ENCODE data around the gene DCXR. TPM values are rescaled to one million over a fixed set of nuclear protein-coding genes. Genes with fewer than 3 reads are reported as not detected.

Gene DCXR
- total RNA-seq, 1 experiment from 2014 or later = 120 TPM

GRCh38 chr17:82085031-82085861 lies 47.7 kb upstream of the DCXR start:
- POLR2A ChIA-PET (ENCODE audit: unreplicated experiment) = no interaction called here

GRCh38 chr17:82084373-82085030 lies 47.0 kb upstream of the DCXR start:
- TF ChIP-seq EZH2 (IDR thresholded peaks at IDR 0.05; ENCODE audit: low read depth) (no peak), CTCF (conservative IDR thresholded peaks at IDR 0.05) (no peak)
- ChIA-PET CTCF (interaction anchor here (0.6 kb wide), 1 partner anchor 11 kb away, joined by 3 read pairs; no protein-coding TSS in a partner anchor), POLR2A (ENCODE audit: unreplicated experiment) (no interaction called here)
- H3K9me2 ChIP-seq (ENCODE audit: insufficient read depth) = no peaks in the 10 kb centered on the region
- H4K20me1 ChIP-seq (ENCODE audit: insufficient read depth) = peaks cover 14% of the 10 kb centered on the region
- H3K4me2 ChIP-seq = no peak overlapping the region
- no peak overlapping the region for H3K4me3 ChIP-seq
- intact Hi-C loops (cut with micrococcal nuclease; ENCODE audit: unreplicated experiment) = no loop called here
- BruUV-seq (replicated peaks) = TSS peak; percentile 0
- H3K4me1 ChIP-seq (replicated peaks; ENCODE audit: insufficient read depth) = no peaks in the 10 kb centered on the region
- H3K9me3 ChIP-seq (ENCODE audit: insufficient read depth, low read depth) = no peaks in the 10 kb centered on the region
- H3K36me3 ChIP-seq (ENCODE audit: low read depth) = no peaks in the 10 kb centered on the region
- H2AFZ ChIP-seq = no peak overlapping the region
- no peak for DNase-seq
- no peaks in the 10 kb centered on the region for H3K27me3 ChIP-seq (ENCODE audit: insufficient read depth, low read depth)
- peaks cover 6% of the 10 kb centered on the region; the same call in 1 of the 2 replicates for H3F3A ChIP-seq (ENCODE audit: insufficient read depth, low read depth)
- H3K79me2 ChIP-seq (ENCODE audit: low read depth) = no peaks in the 10 kb centered on the region
- H3K27ac ChIP-seq = no peak overlapping the region

More at GRCh38 chr17:82085031-82085861, 47.7 kb upstream of the DCXR start:
- Histone ChIP-seq H4K20me1 (ENCODE audit: insufficient read depth) (peaks cover 15% of the 10 kb centered on the region), H3K4me3 (no peak overlapping the region), H3K4me2 (no peak overlapping the region), H3K9me3 (ENCODE audit: insufficient read depth, low read depth) (no peaks in the 10 kb centered on the region), H3K9me2 (ENCODE audit: insufficient read depth) (no peaks in the 10 kb centered on the region), H3F3A (ENCODE audit: insufficient read depth, low read depth) (peaks cover 2% of the 10 kb centered on the region; the same call in 1 of the 2 replicates), H3K79me2 (ENCODE audit: low read depth) (no peaks in the 10 kb centered on the region), H2AFZ (no peak overlapping the region), H3K36me3 (ENCODE audit: low read depth) (no peaks in the 10 kb centered on the region), H3K27ac (no peak overlapping the region), H3K27me3 (ENCODE audit: insufficient read depth, low read depth) (no peaks in the 10 kb centered on the region), H3K4me1 (replicated peaks; ENCODE audit: insufficient read depth) (no peaks in the 10 kb centered on the region)
- CTCF ChIA-PET = interaction anchor here (0.6 kb wide), 1 partner anchor 11 kb away, joined by 3 read pairs; no protein-coding TSS in a partner anchor
- intact Hi-C loops (cut with micrococcal nuclease; ENCODE audit: unreplicated experiment) = no loop called here
- no TSS peak for BruUV-seq (replicated peaks)
- no peak for DNase-seq
- no peak for TF ChIP-seq CTCF (conservative IDR thresholded peaks at IDR 0.05)
- TF ChIP-seq EZH2 (IDR thresholded peaks at IDR 0.05; ENCODE audit: low read depth) = no peak

- H3K4me1 ChIP-seq (replicated peaks; ENCODE audit: insufficient read depth) = no peaks in the 10 kb centered on the region
- H3K27me3 ChIP-seq (ENCODE audit: insufficient read depth, low read depth) = no peaks in the 10 kb centered on the region
- no peaks in the 10 kb centered on the region for H3K36me3 ChIP-seq (ENCODE audit: low read depth)
- ChIA-PET POLR2A (ENCODE audit: unreplicated experiment) (no interaction called here), CTCF (no interaction called here)
- TF ChIP-seq CTCF (conservative IDR thresholded peaks at IDR 0.05) (no peak), EZH2 (IDR thresholded peaks at IDR 0.05; ENCODE audit: low read depth) (no peak)
- H3K9me2 ChIP-seq (ENCODE audit: insufficient read depth) = no peaks in the 10 kb centered on the region
- no peak overlapping the region for H2AFZ ChIP-seq
- intact Hi-C loops (cut with micrococcal nuclease; ENCODE audit: unreplicated experiment) = no loop called here
- H3K9me3 ChIP-seq (ENCODE audit: insufficient read depth, low read depth) = no peaks in the 10 kb centered on the region
- no peak overlapping the region for H3K27ac ChIP-seq
- no peaks in the 10 kb centered on the region for H3K79me2 ChIP-seq (ENCODE audit: low read depth)
- peaks cover 6% of the 10 kb centered on the region; the same call in 1 of the 2 replicates for H3F3A ChIP-seq (ENCODE audit: insufficient read depth, low read depth)
- BruUV-seq (replicated peaks) = no TSS peak
- no peak overlapping the region for H3K4me3 ChIP-seq
- DNase-seq = no peak
- peaks cover 14% of the 10 kb centered on the region for H4K20me1 ChIP-seq (ENCODE audit: insufficient read depth)
- no peak overlapping the region for H3K4me2 ChIP-seq
Observed at GRCh38 chr17:82083533-82084359, 46.2 kb upstream of the DCXR start.
